BJ (cell line): ENCODE measurements around the gene GTF3C1. TPM values are rescaled to one million over a fixed set of nuclear protein-coding genes. Genes with fewer than 3 reads are reported as not detected.

Source experiments
- CTCF ChIA-PET: fragments of 350-600 bp; formaldehyde crosslinking; extraction: SDS; loops from one replicate; lab custom pipeline; 2021; ENCODE audit warnings: antibody characterized with exemption, inconsistent platforms; lab: Yijun Ruan, JAX
- POLR2A ChIA-PET: fragments of 300-600 bp; sonication (Branson Sonifier 250); formaldehyde crosslinking; extraction: SDS; loops from one replicate; lab custom pipeline; 2021; ENCODE audit warnings: antibody characterized with exemption; lab: Charles Lee
- DNase-seq: peaks from one replicate; pipeline ENCODE4 v3.0.0-alpha.2; 2011; ENCODE audit warnings: low read depth
- H3K27me3 ChIP-seq: 2 replicates; pipeline ENCODE4 v1.6.0; 2011; ENCODE audit warnings: low read length; ENCODE audit not compliant: control insufficient read depth, insufficient read depth
- H3K36me3 ChIP-seq: 2 replicates; pipeline ENCODE4 v1.5.1; 2011; ENCODE audit warnings: low read length; ENCODE audit not compliant: control insufficient read depth, insufficient read depth
- H3K4me3 ChIP-seq: 2 replicates; pipeline ENCODE4 v1.5.1; 2011; ENCODE audit warnings: low read depth, mild to moderate bottlenecking, control low read depth, low read length
- polyA plus RNA-seq: library from polyadenylated mRNA; depleted of rRNA; stranded (reverse); fragments of >200 nt; gene quantifications from 2 replicates; pipeline ENCODE4 v1.2.3, GENCODE V29; 2011
- TF ChIP-seq, protein P1 (sequence below): IDR thresholded peaks from 2 replicates; pipeline ENCODE4 v1.5.1; 2011; ENCODE audit warnings: low read depth, mild to moderate bottlenecking, control low read depth, inconsistent platforms, low read length, moderate library complexity; ENCODE audit not compliant: insufficient read depth

Gene GTF3C1
- polyA plus RNA-seq, 1 experiment, result 35.8 TPM

DNA sequence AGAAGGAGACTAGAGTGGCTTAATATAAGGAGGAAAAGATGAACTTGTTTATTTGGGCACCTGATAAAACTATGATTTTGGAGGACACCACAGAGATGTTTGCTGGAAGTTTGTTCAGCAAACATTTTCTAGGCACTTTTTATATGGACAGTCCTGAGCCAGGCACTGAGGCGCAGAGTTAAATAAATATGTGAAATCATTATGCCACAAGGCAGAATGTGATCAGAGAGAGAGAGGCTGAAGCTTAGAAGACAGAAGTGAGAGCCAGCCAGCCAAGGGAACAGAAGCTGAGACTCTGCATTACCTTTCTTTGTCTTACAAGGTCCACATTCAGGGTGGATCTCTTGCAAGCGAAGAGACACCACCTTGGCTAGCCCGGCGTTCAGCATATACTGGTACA, 21.4 kb downstream of the GTF3C1 start:
- TF ChIP-seq, protein P1, sequence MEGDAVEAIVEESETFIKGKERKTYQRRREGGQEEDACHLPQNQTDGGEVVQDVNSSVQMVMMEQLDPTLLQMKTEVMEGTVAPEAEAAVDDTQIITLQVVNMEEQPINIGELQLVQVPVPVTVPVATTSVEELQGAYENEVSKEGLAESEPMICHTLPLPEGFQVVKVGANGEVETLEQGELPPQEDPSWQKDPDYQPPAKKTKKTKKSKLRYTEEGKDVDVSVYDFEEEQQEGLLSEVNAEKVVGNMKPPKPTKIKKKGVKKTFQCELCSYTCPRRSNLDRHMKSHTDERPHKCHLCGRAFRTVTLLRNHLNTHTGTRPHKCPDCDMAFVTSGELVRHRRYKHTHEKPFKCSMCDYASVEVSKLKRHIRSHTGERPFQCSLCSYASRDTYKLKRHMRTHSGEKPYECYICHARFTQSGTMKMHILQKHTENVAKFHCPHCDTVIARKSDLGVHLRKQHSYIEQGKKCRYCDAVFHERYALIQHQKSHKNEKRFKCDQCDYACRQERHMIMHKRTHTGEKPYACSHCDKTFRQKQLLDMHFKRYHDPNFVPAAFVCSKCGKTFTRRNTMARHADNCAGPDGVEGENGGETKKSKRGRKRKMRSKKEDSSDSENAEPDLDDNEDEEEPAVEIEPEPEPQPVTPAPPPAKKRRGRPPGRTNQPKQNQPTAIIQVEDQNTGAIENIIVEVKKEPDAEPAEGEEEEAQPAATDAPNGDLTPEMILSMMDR, result no peak
- H3K4me3 ChIP-seq, result no peak overlapping the region
- ChIA-PET POLR2A (no interaction called here), CTCF (interaction anchor here (1.0 kb wide), 1 partner anchor 12 kb away, joined by 9 read pairs; no protein-coding TSS in a partner anchor)
- DNase-seq, result no peak
- no peaks in the 10 kb centered on the region for H3K27me3 ChIP-seq
- H3K36me3 ChIP-seq, result peaks cover 31% of the 10 kb centered on the region

DNA sequence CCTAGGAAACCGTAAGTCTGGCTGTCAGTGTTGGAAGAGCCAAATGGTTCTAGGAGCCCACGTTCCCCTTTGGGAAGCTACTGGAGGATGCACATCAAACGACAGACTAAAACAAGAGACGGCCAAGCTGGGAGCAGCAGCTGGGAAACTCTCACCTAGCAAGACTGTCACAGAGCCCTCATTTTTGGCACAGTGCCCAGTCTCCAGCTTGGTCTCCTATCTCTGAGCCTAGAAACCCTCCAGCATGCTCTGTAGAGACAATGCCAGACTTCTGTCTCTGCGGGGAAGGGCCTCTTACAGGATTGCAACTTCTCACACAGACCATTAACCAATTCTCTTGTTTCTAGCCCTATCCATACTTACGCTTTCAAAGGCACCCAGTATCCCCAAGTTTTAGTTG, 23.5 kb downstream of the GTF3C1 start:
- CTCF ChIA-PET, result interaction anchor here (1.1 to 1.6 kb wide), 4 partner anchors 10 to 19 kb away, joined by 3 to 5 read pairs (median 4); no protein-coding TSS in a partner anchor
- Histone ChIP-seq H3K4me3 (no peak overlapping the region), H3K27me3 (no peaks in the 10 kb centered on the region), H3K36me3 (peaks cover 28% of the 10 kb centered on the region)
- POLR2A ChIA-PET, result no interaction called here
- TF ChIP-seq, protein P1, result no peak
- no peak for DNase-seq

DNA sequence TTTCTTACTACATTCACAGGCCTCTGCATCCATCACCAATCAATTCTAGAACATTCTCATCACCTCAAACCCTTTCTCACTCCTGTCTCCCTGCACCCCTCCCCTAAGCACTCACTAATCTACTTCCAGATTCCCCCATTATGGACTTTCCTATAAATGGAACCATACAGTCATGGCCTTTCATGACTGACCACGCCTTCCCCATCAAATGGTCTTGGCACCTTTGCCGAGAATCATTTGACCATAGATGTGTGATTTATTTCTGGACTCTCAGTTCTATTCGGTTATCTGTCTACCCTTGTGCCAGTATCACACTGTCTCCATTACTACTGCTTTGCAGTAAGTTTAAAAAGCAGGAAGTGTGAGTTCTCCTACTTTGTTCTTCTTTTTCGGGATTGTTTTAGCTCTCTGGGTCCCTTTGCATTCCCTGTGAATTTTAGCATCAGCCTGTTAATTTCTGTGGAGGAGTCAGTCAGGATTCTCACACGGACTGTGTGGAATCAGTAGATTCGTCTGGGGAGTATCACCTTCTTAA, 27.5 kb downstream of the GTF3C1 start:
- CTCF ChIA-PET, result interaction anchor here (2.2 kb wide), 1 partner anchor 10 kb away, joined by 5 read pairs; no protein-coding TSS in a partner anchor
- Histone ChIP-seq H3K36me3 (peaks cover 25% of the 10 kb centered on the region), H3K27me3 (no peaks in the 10 kb centered on the region), H3K4me3 (no peak overlapping the region)
- no peak for DNase-seq
- POLR2A ChIA-PET, result no interaction called here
- TF ChIP-seq, protein P1, result no peak

DNA sequence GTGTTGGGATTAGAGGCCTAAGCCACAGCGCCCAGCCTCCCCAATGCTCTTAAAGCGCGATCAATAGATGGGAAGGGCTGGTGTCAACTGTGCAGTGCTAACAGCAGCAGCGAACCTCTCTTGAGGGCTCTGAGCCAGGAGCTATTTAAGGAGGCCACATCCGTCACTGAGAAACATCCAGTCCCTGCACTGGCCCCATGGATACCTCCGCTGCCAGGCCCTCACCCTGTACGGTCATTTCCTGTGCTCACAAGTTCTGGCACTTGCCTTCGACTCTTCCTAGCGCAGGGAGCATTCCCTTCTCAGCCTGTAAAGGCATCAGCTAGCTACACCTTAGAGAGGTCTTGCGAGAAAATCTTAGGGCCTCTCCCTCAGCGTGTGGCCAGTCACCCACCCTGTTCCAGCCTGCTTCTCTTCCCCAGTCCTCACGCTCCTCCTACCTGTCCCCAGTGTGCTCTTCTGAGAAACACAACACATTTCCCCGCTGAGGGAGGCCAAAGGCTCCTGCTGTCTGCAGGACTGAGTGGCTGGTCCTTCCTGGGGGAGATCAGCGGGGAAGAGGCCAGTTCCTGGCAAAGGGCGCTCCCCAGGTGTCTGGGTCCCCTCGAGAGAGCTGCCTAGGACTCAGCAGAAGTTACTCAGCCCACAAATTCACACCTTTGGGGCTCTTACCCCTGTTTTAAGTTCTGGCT, 28.6 kb downstream of the GTF3C1 start:
- TF ChIP-seq, protein P1, result no peak
- no peak for DNase-seq
- ChIA-PET POLR2A (no interaction called here), CTCF (interaction anchor here (1.2 to 2.2 kb wide), 2 partner anchors 9 kb away, joined by 5 read pairs; no protein-coding TSS in a partner anchor)
- Histone ChIP-seq H3K27me3 (no peaks in the 10 kb centered on the region), H3K4me3 (no peak overlapping the region), H3K36me3 (peaks cover 19% of the 10 kb centered on the region)

DNA sequence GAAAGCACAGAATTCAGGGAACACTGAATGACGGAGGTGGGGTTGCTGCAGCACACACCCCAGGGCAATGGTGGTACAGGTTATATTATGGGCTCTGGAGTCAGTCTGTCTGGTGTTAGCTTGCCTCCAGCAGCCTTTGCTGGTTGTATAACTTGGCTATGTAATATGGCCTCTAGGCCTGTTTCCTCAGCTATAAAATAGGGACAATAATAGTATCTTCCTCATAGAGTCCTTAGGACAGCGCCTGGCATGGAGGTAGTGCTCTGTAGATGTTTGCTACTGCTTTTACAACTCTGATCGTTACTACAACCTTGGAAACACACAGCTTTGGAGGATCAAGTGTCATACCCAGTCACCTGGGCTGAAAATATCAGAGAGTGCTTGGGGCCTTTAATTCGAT, 31.5 kb downstream of the GTF3C1 start:
- Histone ChIP-seq H3K36me3 (peaks cover 12% of the 10 kb centered on the region), H3K4me3 (no peak overlapping the region), H3K27me3 (no peaks in the 10 kb centered on the region)
- TF ChIP-seq, protein P1, result no peak
- no peak for DNase-seq
- ChIA-PET POLR2A (no interaction called here), CTCF (interaction anchor here (1.3 kb wide), 2 partner anchors 12 kb away, joined by 3 read pairs; no protein-coding TSS in a partner anchor)
